GM12878 (cell line): ENCODE results near the gene ATF7IP. TPM values are rescaled to one million over a fixed set of nuclear protein-coding genes. Genes with fewer than 3 reads are reported as not detected.

Experiments used
- ATAC-seq: fragments of 200-7000 bp; cut with Tn5 transposase; 3 replicates; pipeline ENCODE4 v1.9.1; 2020; ENCODE audit warnings: mild to moderate bottlenecking, moderate library complexity
- BruUV-seq: library from RNA; stranded (reverse); fragments of 400-500 nt; replicated peaks from 2 replicates; lab custom pipeline; 2021; lab: Mats Ljungman, UMichigan
- CTCF ChIA-PET: fragments of 300-600 bp; sonication (Branson Sonifier 250); formaldehyde crosslinking; extraction: SDS; loops from one replicate; lab custom pipeline; 2021; ENCODE audit warnings: inconsistent platforms; lab: Yijun Ruan, JAX
- POLR2A ChIA-PET: fragments of 350-600 bp; formaldehyde crosslinking; extraction: SDS; loops from one replicate; lab custom pipeline; 2021; ENCODE audit warnings: inconsistent platforms; lab: Charles Lee
- RAD21 ChIA-PET: fragments of 300-600 bp; sonication (Branson Sonifier 250); formaldehyde crosslinking; loops from one replicate; lab custom pipeline; 2023; ENCODE audit warnings: antibody characterized with exemption; ENCODE audit not compliant: unreplicated experiment; lab: Charles Lee
- SMC1A ChIA-PET: fragments of 300-600 bp; sonication (Branson Sonifier 250); formaldehyde crosslinking; loops from one replicate; lab custom pipeline; 2023; ENCODE audit not compliant: unreplicated experiment, uncharacterized antibody; lab: Charles Lee
- DNase-seq: peaks from one replicate; pipeline ENCODE4 v3.0.0-alpha.2; 2011; ENCODE audit warnings: low read depth, low spot score
- FAIRE-seq: peaks from 3 replicates; lab custom pipeline; 2011; peaks lifted over from hg19 to GRCh38; lab: Jason Lieb, UNC
- H2AFZ ChIP-seq: 2 replicates; pipeline ENCODE4 v1.6.0; 2011; ENCODE audit warnings: low read depth, low read length, control low read depth; ENCODE audit not compliant: control insufficient read depth
- H3K27ac ChIP-seq: 2 replicates; pipeline ENCODE4 v1.5.1; 2011; ENCODE audit warnings: control low read depth; ENCODE audit not compliant: control insufficient read depth, insufficient read depth
- H3K27me3 ChIP-seq, 2 experiments: replicated peaks in 1 of 2; 2 replicates each; pipeline versions ENCODE4 v1.6.0 to v1.6.1; 2011; ENCODE audit warnings: low read length in 1 of 2; ENCODE audit not compliant: control insufficient read depth in 2 of 2, insufficient read depth in 2 of 2
- H3K36me3 ChIP-seq, 2 experiments: 2 replicates each; pipeline ENCODE4 v1.5.1; 2011; ENCODE audit warnings: low read length in 1 of 2; ENCODE audit not compliant: control insufficient read depth in 2 of 2, insufficient read depth in 2 of 2
- H3K4me1 ChIP-seq: 2 replicates; pipeline ENCODE4 v1.6.1; 2011; ENCODE audit warnings: mild to moderate bottlenecking, low read length, moderate library complexity, mixed read lengths; ENCODE audit not compliant: control insufficient read depth, insufficient read depth
- H3K4me2 ChIP-seq: 2 replicates; pipeline ENCODE4 v1.6.0; 2011; ENCODE audit warnings: control low read depth; ENCODE audit not compliant: control insufficient read depth, insufficient read depth
- H3K4me3 ChIP-seq: fragments of 200-600 bp; sonication (generic); 2 replicates; pipeline ENCODE4 v1.5.1; 2016
- H3K79me2 ChIP-seq: 2 replicates; pipeline ENCODE4 v1.6.0; 2011; ENCODE audit warnings: low read length; ENCODE audit not compliant: control insufficient read depth, insufficient read depth
- H3K9ac ChIP-seq: 2 replicates; pipeline ENCODE4 v1.8.0; 2011; ENCODE audit warnings: low read length, control low read depth, mixed read lengths; ENCODE audit not compliant: control insufficient read depth, insufficient read depth
- H3K9me3 ChIP-seq: replicated peaks from 3 replicates; pipeline ENCODE4 v1.5.1; 2011; ENCODE audit warnings: mild to moderate bottlenecking, low read length; ENCODE audit not compliant: control insufficient read depth, insufficient read depth
- H4K20me1 ChIP-seq: 2 replicates; pipeline ENCODE4 v1.6.0; 2011; ENCODE audit not compliant: control insufficient read depth, insufficient read depth
- CHD1 ChIP-seq: IDR thresholded peaks from 2 replicates; pipeline ENCODE4 v1.6.1; 2012; ENCODE audit warnings: low read depth, low read length, improper control_type of control experiment
- HDAC6 ChIP-seq: fragments of 200-600 bp; sonication (generic); IDR thresholded peaks from one replicate; pipeline ENCODE4 v1.8.0; 2017; ENCODE audit warnings: antibody characterized with exemption; ENCODE audit not compliant: unreplicated experiment
- NFIC ChIP-seq: IDR thresholded peaks from 2 replicates; pipeline ENCODE4 v1.6.1; 2012; ENCODE audit warnings: low read depth, mild to moderate bottlenecking, inconsistent platforms, low read length, moderate library complexity
- PML ChIP-seq: IDR thresholded peaks from 2 replicates; pipeline ENCODE4 v1.6.1; 2012; ENCODE audit warnings: low read length, inconsistent platforms
- RAD21 ChIP-seq: IDR thresholded peaks from 2 replicates; pipeline ENCODE4 v1.6.1; 2011; ENCODE audit warnings: mild to moderate bottlenecking, low read depth, low read length, moderate library complexity; ENCODE audit not compliant: insufficient read depth
- RB1 ChIP-seq: fragments of 450-650 bp; formaldehyde crosslinking; IDR thresholded peaks from 2 replicates; pipeline ENCODE4 v1.6.1; 2017; ENCODE audit warnings: mild to moderate bottlenecking, borderline replicate concordance
- RCOR1 ChIP-seq: conservative IDR thresholded peaks from 2 replicates; pipeline ENCODE4 v1.6.1; 2012; ENCODE audit warnings: low read depth, low read length, improper control_type of control experiment
- SIX5 ChIP-seq: IDR thresholded peaks from 2 replicates; pipeline ENCODE4 v1.6.1; 2011; ENCODE audit warnings: mild to moderate bottlenecking, low read depth, low read length, moderate library complexity; ENCODE audit not compliant: severe bottlenecking
- SMC3 ChIP-seq: IDR thresholded peaks from 2 replicates; pipeline ENCODE4 v1.6.1; 2011; ENCODE audit warnings: low read length, improper control_type of control experiment, borderline replicate concordance
- SRF ChIP-seq, 2 experiments: IDR thresholded peaks; 2 replicates each; pipeline ENCODE4 v1.6.1; 2011; ENCODE audit warnings: low read depth in 2 of 2, low read length in 2 of 2, mild to moderate bottlenecking in 1 of 2, moderate library complexity in 1 of 2
- STAT3 ChIP-seq: IDR thresholded peaks from 2 replicates; pipeline ENCODE4 v1.6.1; 2011; ENCODE audit warnings: low read depth, low read length, improper control_type of control experiment
- TAF1 ChIP-seq: IDR thresholded peaks from 2 replicates; pipeline ENCODE4 v1.6.1; 2011; ENCODE audit warnings: mild to moderate bottlenecking, low read depth, low read length, borderline replicate concordance
- YBX1 ChIP-seq: fragments of 450-650 bp; IDR thresholded peaks from 2 replicates; pipeline ENCODE4 v1.6.1; 2016; ENCODE audit warnings: antibody characterized with exemption
- ZNF622 ChIP-seq: fragments of 450-650 bp; IDR thresholded peaks from 2 replicates; pipeline ENCODE4 v1.6.1; 2017; ENCODE audit warnings: mild to moderate bottlenecking, inconsistent platforms
- WGBS: methylation state at CpG from one replicate; pipeline ENCODE4 v1.1.6; 2016; ENCODE audit warnings: low lambda C conversion rate; ENCODE audit not compliant: insufficient replicate concordance, insufficient coverage; ENCODE audit errors: missing lambda C conversion rate; 5-methylcytosine and 5-hydroxymethylcytosine counted together
- in situ Hi-C: fragments of 300-500 bp; cut with MboI; formaldehyde crosslinking; loops from 9 replicates; pipeline ENCODE4 v1.14.3; 2018; ENCODE audit warnings: mixed read lengths
- intact Hi-C: fragments of 100-400 bp; cut with micrococcal nuclease; formaldehyde crosslinking; loops from one replicate; pipeline ENCODE4 v1.14.2; 2022; ENCODE audit not compliant: unreplicated experiment
- polyA plus RNA-seq, 11 experiments: library from polyadenylated mRNA; depleted of rRNA in 4 of 11; unstranded in 6 of 11; stranded (reverse) in 5 of 11; fragments of >200 nt; fragmentation: Nextera tagmentation in 4 of 11; fragmentation: Illumina TruSeq in 1 of 11; extraction: Ambion mirVana in 4 of 11; extraction: Trizol in 1 of 11; gene quantifications; 1 replicate in 1 of 11; 2 replicates in 10 of 11; pipeline versions ENCODE4 v1.2.1 to v1.2.3, GENCODE V29; 2011 to 2016; ENCODE audit warnings: inconsistent platforms in 2 of 11, missing spikeins in 2 of 11, low read depth in 1 of 11
- total RNA-seq, 4 experiments: library from RNA; depleted of rRNA in 3 of 4; stranded (reverse); fragments of >200 nt in 3 of 4; fragmentation: Illumina TruSeq in 1 of 4; extraction: Trizol in 1 of 4; gene quantifications; 2 replicates each; pipeline versions ENCODE4 v1.2.1 to v1.2.3, GENCODE V29; 2013 to 2021
- TF ChIP-seq, protein P1 (sequence below): IDR thresholded peaks from 2 replicates; pipeline ENCODE4 v1.6.1; 2011; ENCODE audit warnings: borderline replicate concordance, low read depth, mild to moderate bottlenecking, moderate library complexity, mixed read lengths, low read length; ENCODE audit not compliant: insufficient read depth; ENCODE audit errors: extremely low read length
- TF ChIP-seq, protein P2 (sequence below), 3 experiments: IDR thresholded peaks in 2 of 3; conservative IDR thresholded peaks in 1 of 3; 2 replicates each; pipeline ENCODE4 v1.5.1; 2011; ENCODE audit warnings: low read depth in 3 of 3, low read length in 3 of 3, mild to moderate bottlenecking in 3 of 3, control low read depth in 2 of 3, moderate library complexity in 2 of 3, inconsistent platforms in 1 of 3, mixed read lengths in 1 of 3; ENCODE audit not compliant: control insufficient read depth in 2 of 3, insufficient read depth in 1 of 3; ENCODE audit errors: extremely low read depth in 1 of 3

ATF7IP gene
- total and polyA plus RNA-seq, 10 of the 15 experiments (the other 5 are each of a cell fraction or from before 2014, with no cell fraction given) = 6.2 to 66.6 (median 29.3) TPM

DNA sequence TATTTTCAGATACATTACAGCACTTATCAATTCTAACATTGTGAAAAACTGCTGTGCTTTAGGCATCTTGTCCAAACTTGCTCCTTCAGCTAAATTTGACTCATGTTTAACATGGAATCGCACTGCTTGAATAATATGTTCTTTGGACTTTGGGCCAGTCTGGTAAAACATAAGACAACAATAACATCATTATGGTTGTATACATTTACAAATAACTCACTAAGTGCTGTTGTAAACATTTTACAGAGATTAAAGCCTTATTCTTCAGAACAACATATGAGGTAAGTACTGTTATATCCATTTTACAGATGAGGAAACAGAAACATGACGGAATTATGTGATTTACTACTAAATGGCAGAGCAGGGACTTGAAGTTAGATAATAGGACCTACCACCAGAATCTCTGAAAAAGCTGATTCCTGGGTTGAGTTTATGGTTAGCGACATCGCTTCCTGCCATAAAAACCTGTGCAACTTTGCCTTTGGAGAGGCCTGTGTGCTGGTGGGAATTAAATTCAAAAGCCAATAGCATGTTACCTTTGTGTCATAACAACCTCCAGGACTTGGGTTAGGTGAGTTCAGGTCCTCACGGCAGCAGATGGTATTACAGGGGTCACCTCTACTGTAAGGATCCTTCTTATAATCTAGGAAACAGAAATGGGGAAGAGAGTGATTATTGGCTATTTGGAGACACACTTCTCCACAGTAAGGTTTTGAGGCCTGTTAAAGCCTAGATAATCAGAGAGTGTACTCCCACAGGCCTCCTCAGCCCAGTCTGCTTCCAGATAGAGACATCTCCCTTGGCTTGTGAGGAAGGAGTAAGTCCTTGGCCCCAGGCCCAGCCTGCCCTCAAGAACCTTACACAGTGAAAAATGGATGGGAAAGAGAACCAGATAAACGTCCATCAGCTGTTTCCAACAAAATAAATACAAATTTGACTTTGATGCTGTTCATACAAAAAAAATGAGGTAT is 140.4 kb downstream of the ATF7IP start:
- ChIA-PET CTCF (no interaction called here), POLR2A (no interaction called here), SMC1A (interaction anchor here (0.6 to 0.8 kb wide), 2 partner anchors 8 to 268 kb away, joined by 3 to 4 read pairs; no protein-coding TSS in a partner anchor), RAD21 (interaction anchor here (0.7 kb wide), 2 partner anchors 88 to 268 kb away, joined by 3 read pairs; no protein-coding TSS in a partner anchor)
- H3K9ac ChIP-seq = no peak overlapping the region
- H3K27me3 ChIP-seq = no peaks in the 10 kb centered on the region
- H3K79me2 ChIP-seq = no peaks in the 10 kb centered on the region
- H3K36me3 ChIP-seq = peaks cover 0 to 8% of the 10 kb centered on the region in 2 experiments; a peak in 2 of 4 replicates
- intact Hi-C loops = no loop called here
- ATAC-seq (no peak), FAIRE-seq (no peak), DNase-seq (no peak)
- BruUV-seq = no TSS peak
- no peak overlapping the region for H2AFZ ChIP-seq
- 97% methylated on average over 6 of the region's 6 CpGs for WGBS
- no peaks in the 10 kb centered on the region for H3K4me1 ChIP-seq
- H3K4me3 ChIP-seq = no peak overlapping the region
- H3K9me3 ChIP-seq = no peaks in the 10 kb centered on the region
- no peaks in the 10 kb centered on the region for H4K20me1 ChIP-seq
- no peak for TF ChIP-seq RAD21
- TF ChIP-seq, protein P1, sequence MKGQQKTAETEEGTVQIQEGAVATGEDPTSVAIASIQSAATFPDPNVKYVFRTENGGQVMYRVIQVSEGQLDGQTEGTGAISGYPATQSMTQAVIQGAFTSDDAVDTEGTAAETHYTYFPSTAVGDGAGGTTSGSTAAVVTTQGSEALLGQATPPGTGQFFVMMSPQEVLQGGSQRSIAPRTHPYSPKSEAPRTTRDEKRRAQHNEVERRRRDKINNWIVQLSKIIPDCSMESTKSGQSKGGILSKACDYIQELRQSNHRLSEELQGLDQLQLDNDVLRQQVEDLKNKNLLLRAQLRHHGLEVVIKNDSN = no peak
- no peak for TF ChIP-seq TAF1
- TF ChIP-seq YBX1 = no peak
- no peak for TF ChIP-seq NFIC
- no peak for TF ChIP-seq ZNF622
- no peak for TF ChIP-seq STAT3
- TF ChIP-seq, protein P2, sequence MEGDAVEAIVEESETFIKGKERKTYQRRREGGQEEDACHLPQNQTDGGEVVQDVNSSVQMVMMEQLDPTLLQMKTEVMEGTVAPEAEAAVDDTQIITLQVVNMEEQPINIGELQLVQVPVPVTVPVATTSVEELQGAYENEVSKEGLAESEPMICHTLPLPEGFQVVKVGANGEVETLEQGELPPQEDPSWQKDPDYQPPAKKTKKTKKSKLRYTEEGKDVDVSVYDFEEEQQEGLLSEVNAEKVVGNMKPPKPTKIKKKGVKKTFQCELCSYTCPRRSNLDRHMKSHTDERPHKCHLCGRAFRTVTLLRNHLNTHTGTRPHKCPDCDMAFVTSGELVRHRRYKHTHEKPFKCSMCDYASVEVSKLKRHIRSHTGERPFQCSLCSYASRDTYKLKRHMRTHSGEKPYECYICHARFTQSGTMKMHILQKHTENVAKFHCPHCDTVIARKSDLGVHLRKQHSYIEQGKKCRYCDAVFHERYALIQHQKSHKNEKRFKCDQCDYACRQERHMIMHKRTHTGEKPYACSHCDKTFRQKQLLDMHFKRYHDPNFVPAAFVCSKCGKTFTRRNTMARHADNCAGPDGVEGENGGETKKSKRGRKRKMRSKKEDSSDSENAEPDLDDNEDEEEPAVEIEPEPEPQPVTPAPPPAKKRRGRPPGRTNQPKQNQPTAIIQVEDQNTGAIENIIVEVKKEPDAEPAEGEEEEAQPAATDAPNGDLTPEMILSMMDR (IDR thresholded peaks at IDR 0.05 in 2 of 3, conservative IDR thresholded peaks at IDR 0.05 in 1 of 3; ENCODE audit: control insufficient read depth in 2 of 3, extremely low read depth in 1 of 3, insufficient read depth in 1 of 3, low read depth in 3 of 3, low read length in 3 of 3) = no peak
- TF ChIP-seq RB1 = no peak
- no peak for TF ChIP-seq RCOR1
- no peak for TF ChIP-seq HDAC6
- TF ChIP-seq CHD1 = no peak
- no peak for TF ChIP-seq PML
- no peak for TF ChIP-seq SIX5
- TF ChIP-seq SRF (IDR thresholded peaks at IDR 0.05; ENCODE audit: low read depth in 2 of 2, low read length in 2 of 2) = no peak
- no peak for TF ChIP-seq SMC3
- no peak overlapping the region for H3K4me2 ChIP-seq
- H3K27ac ChIP-seq = no peak overlapping the region
- in situ Hi-C loops = no loop called here
